Measurements from ENCODE around the gene SPATA13.
"Not testable (repeated sequence)": the region's sequence is repeated elsewhere in the genome, so short reads cannot be mapped to it uniquely, and the experiment has no call there.

SPATA13 gene

DNA sequence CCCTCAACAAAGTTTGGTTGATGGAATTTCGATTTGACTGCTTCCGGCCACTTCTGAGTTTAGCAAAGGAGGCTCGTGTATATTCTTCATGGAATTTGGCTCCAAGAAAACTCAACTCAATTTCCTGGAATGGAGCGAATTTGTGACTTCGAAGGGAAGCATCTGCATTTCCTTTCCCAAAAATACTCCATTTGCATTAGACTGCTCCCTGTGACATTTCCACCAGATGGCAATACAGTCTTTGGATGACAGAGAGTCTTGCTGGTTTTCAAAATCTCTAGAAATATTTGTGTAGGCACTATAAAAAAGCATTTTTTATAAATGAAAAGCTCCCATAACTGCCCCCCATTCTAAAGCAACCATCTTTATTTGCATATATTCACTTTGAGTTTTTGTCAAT lies 152.9 kb downstream of the SPATA13 start:
- DNase-seq (ENCODE audit: low spot score): peak; percentile 18

GRCh38 chr13:24317835-24318234 lies 157.3 kb downstream of the SPATA13 start:
- DNase-seq (ENCODE audit: low spot score): not testable (repeated sequence)

- not testable (repeated sequence) for DNase-seq (ENCODE audit: low spot score)
These were observed 158.4 kb downstream of the SPATA13 start for GRCh38 chr13:24318878-24319277.

GRCh38 chr13:24319641-24320040 lies 159.1 kb downstream of the SPATA13 start:
- not testable (repeated sequence) for DNase-seq (ENCODE audit: low spot score)

GRCh38 chr13:24321416-24321815 lies 160.9 kb downstream of the SPATA13 start:
- DNase-seq (ENCODE audit: low spot score): not testable (repeated sequence)

DNA sequence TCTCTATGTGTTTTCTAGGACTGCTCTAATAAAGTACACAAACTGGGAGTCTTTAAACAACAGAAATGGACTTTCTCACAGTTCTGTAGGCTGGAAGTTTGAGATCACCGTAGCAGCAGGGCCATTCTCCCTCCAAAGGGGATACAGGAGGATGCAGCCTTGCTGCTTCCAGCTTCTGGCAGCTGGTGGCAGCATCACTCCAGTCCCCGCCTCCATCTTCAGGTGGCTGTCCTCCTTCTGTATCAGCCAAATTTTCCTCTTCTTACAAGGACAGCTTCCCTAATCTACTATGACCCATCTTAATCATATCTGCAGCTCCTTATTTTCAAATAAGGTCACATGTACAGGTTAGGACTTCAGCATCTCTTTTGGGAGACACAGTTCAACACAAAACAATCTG lies 161.9 kb downstream of the SPATA13 start:
- not testable (repeated sequence) for DNase-seq (ENCODE audit: low spot score)

DNA sequence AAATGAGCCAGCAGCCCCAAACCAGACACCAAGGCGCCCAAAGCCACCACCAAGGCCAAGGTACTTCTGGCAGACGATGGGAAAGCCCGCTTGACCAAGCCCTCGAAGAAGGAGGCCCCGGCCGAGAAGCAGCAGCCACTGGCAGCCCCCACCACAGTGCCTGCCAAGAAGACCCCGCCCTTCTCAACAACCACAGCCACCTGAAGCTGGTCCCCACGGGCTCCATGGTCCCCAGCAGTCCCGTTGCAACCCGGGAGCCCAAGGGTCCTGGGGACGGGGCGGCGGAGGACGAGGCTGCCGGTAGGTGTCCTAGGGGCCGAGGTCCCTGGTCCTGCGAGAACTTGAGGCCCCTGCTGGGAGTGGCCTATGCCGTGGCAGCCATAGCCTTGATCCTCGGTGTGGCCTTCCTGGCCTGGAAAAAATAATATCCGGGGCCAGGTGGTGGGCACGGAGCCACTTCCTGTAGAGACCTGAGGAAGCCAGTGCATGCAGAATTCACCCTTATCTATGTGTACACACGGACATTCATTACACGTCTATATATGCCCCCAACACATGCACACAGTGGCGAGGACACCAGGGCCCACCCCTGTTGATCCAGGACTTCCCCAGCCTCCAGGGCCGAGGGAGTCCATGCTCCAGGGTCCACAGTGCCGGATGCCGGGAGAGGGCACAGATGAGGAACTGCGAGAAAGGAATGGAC lies 162.7 kb downstream of the SPATA13 start:
- DNase-seq (ENCODE audit: low spot score): peak; percentile 5

GRCh38 chr13:24323739-24324075 lies 163.2 kb downstream of the SPATA13 start:
- no peak for DNase-seq (ENCODE audit: low spot score)

DNA sequence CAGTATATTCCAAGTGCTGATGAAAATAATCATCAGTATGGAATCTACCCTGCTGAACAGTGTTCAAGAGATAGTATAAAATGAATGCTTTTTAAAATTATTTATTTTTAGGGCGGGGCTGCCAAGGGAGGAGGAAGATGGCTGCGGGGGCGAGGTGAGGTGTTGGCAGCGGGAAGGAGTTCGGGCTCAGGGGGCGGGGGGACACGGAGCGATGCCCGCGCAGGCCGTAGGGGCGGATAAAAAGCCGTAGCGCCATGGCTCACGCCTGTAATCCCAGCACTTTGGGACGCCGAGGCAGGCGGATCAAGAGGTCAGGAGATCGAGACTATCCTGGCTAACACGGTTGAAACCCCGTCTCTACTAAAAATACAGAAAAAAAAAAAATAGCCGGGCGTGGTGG lies 167.1 kb downstream of the SPATA13 start:
- DNase-seq (ENCODE audit: low spot score): not testable (repeated sequence)

DNA sequence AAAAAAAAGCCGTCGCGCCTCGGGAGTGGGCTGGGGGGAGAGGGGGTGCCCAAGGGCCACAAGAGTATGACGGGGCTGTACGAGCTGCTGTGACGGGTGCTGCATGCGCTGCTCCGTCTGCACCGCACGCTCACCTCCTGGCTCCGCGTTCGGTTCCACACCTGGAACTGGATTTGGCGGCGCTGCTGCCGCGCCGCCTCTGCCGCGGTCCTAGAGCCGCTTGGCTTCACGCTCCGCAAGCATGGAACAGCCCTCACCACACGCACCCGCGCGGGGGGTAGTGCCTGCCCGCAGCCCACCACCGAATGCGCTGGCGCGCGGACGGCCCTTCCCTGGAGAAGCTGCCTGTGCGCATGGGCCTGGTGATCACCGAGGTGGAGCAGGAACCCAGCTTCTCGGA lies 167.6 kb downstream of the SPATA13 start:
- DNase-seq (ENCODE audit: low spot score): no peak

- no peak for DNase-seq (ENCODE audit: low spot score)
These were observed 178.2 kb downstream of the SPATA13 start for GRCh38 chr13:24338721-24339120.

- no peak for DNase-seq (ENCODE audit: low spot score)
These were observed 179.6 kb downstream of the SPATA13 start for GRCh38 chr13:24339937-24340607.

DNA sequence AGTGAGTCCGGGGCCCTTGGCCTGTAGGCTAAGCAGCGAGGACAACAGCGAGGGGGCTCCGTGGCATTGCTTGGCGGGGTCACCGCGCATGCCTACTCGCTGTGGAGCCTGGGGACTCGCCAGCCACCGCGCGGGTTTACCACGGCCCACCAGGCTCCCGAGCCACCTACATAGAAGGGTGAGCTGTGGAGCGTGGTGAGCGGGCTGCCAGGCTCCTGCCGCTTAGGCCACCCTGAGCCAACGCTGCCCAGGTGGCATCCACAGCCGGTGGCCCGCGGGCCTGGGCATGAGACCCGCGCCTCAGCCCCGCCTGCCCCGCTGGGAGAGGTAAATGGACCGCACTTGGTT lies 180.1 kb downstream of the SPATA13 start:
- no peak for DNase-seq (ENCODE audit: low spot score)

- DNase-seq (ENCODE audit: low spot score): peak; percentile 39
These were observed 180.9 kb downstream of the SPATA13 start for GRCh38 chr13:24341439-24341838.

- peak; percentile 7 for DNase-seq (ENCODE audit: low spot score)
These were observed 187.9 kb downstream of the SPATA13 start for GRCh38 chr13:24348385-24348784.

- peak; percentile 6 for DNase-seq (ENCODE audit: low spot score)
These were observed 188.4 kb downstream of the SPATA13 start for GRCh38 chr13:24348797-24349515.

DNA sequence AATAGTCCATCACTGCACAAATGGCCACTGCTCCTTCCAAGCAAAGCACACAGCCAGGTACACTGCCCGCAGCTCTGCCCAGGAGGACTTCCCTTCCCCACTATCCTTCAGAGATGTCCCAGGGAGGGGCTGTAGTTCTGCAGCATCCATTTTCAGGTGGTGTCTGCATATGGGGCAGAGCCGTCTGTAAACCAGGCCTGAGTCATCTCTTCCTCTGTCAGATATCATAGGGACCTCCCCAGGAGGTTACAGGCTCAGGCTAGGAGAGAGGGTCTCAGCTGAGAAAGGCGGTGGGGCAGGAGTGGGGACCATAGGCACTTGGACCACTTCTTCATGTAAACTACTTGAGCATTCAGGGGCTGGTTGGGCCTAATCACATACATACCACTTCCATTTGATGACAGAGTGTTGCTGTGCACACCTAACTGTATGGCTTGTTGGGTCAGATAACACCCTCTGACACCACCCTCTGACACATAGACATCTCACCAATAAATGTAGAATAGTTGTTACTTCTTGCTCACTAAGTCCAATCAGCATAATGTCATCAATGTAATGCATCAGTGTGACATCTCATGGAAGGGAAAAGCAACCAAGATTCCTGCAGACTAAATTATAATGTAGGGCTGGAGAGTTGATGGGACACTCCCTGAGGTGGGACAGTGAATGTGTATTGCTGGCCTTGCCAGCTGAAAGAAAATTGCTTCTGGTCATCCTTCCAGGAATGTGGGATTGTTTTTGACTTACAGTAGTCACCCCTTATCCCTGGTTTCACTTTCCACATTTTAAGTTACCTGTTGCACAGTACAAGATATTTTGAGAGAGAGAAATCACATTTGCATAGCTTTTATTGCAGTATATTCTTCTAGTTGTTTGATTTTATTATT lies 189.5 kb downstream of the SPATA13 start:
- not testable (repeated sequence) for DNase-seq (ENCODE audit: low spot score)

- no peak for DNase-seq (ENCODE audit: low spot score)
These were observed 190.9 kb downstream of the SPATA13 start for GRCh38 chr13:24351423-24351822.

DNA sequence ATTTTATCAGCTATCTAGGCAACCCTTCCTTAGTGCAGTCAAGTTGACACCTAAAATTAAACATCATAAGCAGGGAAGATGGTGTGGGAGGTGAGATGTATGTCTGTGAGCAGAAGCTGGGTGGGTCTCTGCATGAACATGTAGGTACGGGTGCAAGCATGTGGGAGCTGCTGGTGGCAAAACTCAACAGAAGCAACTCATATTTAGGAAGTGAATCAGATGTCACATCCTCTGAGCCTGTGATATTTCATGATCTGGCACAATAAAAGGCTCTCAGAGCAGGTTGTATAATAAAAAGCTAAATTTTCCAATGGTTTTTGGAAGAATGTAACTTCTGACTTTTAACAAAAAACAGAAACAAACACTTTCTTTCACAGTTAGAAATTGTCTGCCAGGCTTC lies 193.2 kb downstream of the SPATA13 start:
- no peak for DNase-seq (ENCODE audit: low spot score)

DNA sequence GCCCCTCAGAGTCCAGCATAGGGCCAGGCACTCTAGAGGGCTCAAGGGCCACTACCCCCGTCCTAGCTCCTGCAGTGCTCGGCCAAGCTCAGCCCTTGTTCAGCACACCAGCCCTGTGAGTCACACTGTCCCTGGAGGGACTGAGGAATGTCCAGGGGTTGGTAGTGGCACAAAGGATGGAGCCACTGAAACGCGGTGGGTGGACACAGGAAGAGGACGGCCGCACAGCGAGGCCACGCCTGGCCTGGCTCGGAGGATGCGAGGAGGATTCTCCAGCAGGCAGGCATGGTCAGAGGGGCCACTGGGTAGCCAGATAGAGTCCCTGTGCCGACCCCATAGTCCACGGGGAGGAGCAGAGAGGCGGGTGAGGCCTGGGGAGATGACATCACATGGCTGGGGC lies 194.6 kb downstream of the SPATA13 start:
- peak; percentile 4 for DNase-seq (ENCODE audit: low spot score)

DNA sequence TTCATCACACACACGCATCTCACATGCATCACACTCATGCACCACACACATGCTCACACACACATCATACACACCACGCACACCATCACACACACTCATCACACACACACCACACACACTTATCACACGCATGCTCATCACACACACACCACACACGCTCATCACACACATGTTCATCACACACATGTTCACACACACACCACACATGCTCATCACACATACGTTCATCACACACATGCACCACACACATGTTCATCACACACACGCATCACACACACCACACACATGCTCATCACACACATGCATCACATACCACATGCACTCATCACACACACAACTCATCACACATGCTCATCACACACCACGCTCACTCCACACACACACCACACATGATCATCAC lies 195.8 kb downstream of the SPATA13 start:
- no peak for DNase-seq (ENCODE audit: low spot score)

Measured in AG20443 (cell line).